Measurements from ENCODE around the gene COL27A1.

Gene COL27A1

GRCh38 chr9:114279693-114280092 lies 124.4 kb downstream of the COL27A1 start:
- no peak for ATAC-seq (ENCODE audit: insufficient read depth, low read depth)

GRCh38 chr9:114280636-114281472 lies 125.5 kb downstream of the COL27A1 start:
- no peak overlapping the region for H3K4me2 ChIP-seq (ENCODE audit: insufficient read depth, low read length)
- H4K20me1 ChIP-seq (ENCODE audit: insufficient read depth, low read length): no peaks in the 10 kb centered on the region; the same call in 1 of the 2 replicates
- H3K9me3 ChIP-seq (ENCODE audit: insufficient read depth, low read length, severe bottlenecking): no peaks in the 10 kb centered on the region
- H3K27ac ChIP-seq (ENCODE audit: low read length): no peak overlapping the region
- TF ChIP-seq EZH2 (IDR thresholded peaks at IDR 0.05; ENCODE audit: borderline replicate concordance, low read depth, low read length, severe bottlenecking) (no peak), CTCF (IDR thresholded peaks at IDR 0.05; ENCODE audit: borderline replicate concordance, extremely low read depth, low read length, poor library complexity, severe bottlenecking) (no peak)
- no peaks in the 10 kb centered on the region for H3K4me1 ChIP-seq (ENCODE audit: insufficient read depth, low read length)
- no peak for DNase-seq
- no peak overlapping the region for H3K4me3 ChIP-seq (ENCODE audit: low read depth in 1 of 2, low read length in 2 of 2)
- no peak for ATAC-seq (ENCODE audit: insufficient read depth, low read depth)
- no peaks in the 10 kb centered on the region for H3K27me3 ChIP-seq (ENCODE audit: insufficient read depth, low read length, poor library complexity)
- H3K79me2 ChIP-seq (ENCODE audit: insufficient read depth, low read length): no peaks in the 10 kb centered on the region
- H3K9ac ChIP-seq (ENCODE audit: low read depth, low read length): no peak overlapping the region
- no peak overlapping the region for H2AFZ ChIP-seq (ENCODE audit: low read depth, low read length)
- no peaks in the 10 kb centered on the region for H3K36me3 ChIP-seq (ENCODE audit: insufficient read depth, low read length)

More at GRCh38 chr9:114279693-114280092, 124.4 kb downstream of the COL27A1 start:
- TF ChIP-seq CTCF (IDR thresholded peaks at IDR 0.05; ENCODE audit: borderline replicate concordance, extremely low read depth, low read length, poor library complexity, severe bottlenecking): no peak
- TF ChIP-seq EZH2 (IDR thresholded peaks at IDR 0.05; ENCODE audit: borderline replicate concordance, low read depth, low read length, severe bottlenecking): no peak
- no peaks in the 10 kb centered on the region for H3K4me1 ChIP-seq (ENCODE audit: insufficient read depth, low read length)
- H3K4me3 ChIP-seq (ENCODE audit: low read depth in 1 of 2, low read length in 2 of 2): no peak overlapping the region
- no peaks in the 10 kb centered on the region for H3K27me3 ChIP-seq (ENCODE audit: insufficient read depth, low read length, poor library complexity)
- H3K27ac ChIP-seq (ENCODE audit: low read length): no peak overlapping the region
- no peak for DNase-seq
- no peaks in the 10 kb centered on the region for H3K79me2 ChIP-seq (ENCODE audit: insufficient read depth, low read length)
- H2AFZ ChIP-seq (ENCODE audit: low read depth, low read length): no peak overlapping the region
- H3K9me3 ChIP-seq (ENCODE audit: insufficient read depth, low read length, severe bottlenecking): no peaks in the 10 kb centered on the region
- H3K36me3 ChIP-seq (ENCODE audit: insufficient read depth, low read length): no peaks in the 10 kb centered on the region
- H3K9ac ChIP-seq (ENCODE audit: low read depth, low read length): no peak overlapping the region
- no peaks in the 10 kb centered on the region; the same call in 1 of the 2 replicates for H4K20me1 ChIP-seq (ENCODE audit: insufficient read depth, low read length)
- H3K4me2 ChIP-seq (ENCODE audit: insufficient read depth, low read length): no peak overlapping the region

- DNase-seq (no peak), ATAC-seq (ENCODE audit: insufficient read depth, low read depth) (no peak)
- H3K9ac ChIP-seq (ENCODE audit: low read depth, low read length): no peak overlapping the region
- H3K4me2 ChIP-seq (ENCODE audit: insufficient read depth, low read length): no peak overlapping the region
- no peak overlapping the region for H3K27ac ChIP-seq (ENCODE audit: low read length)
- no peaks in the 10 kb centered on the region; the same call in 1 of the 2 replicates for H4K20me1 ChIP-seq (ENCODE audit: insufficient read depth, low read length)
- TF ChIP-seq EZH2 (IDR thresholded peaks at IDR 0.05; ENCODE audit: borderline replicate concordance, low read depth, low read length, severe bottlenecking) (no peak), CTCF (IDR thresholded peaks at IDR 0.05; ENCODE audit: borderline replicate concordance, extremely low read depth, low read length, poor library complexity, severe bottlenecking) (no peak)
- H3K4me3 ChIP-seq (ENCODE audit: low read depth in 1 of 2, low read length in 2 of 2): no peak overlapping the region
- H3K79me2 ChIP-seq (ENCODE audit: insufficient read depth, low read length): no peaks in the 10 kb centered on the region
- no peaks in the 10 kb centered on the region for H3K9me3 ChIP-seq (ENCODE audit: insufficient read depth, low read length, severe bottlenecking)
- no peak overlapping the region for H2AFZ ChIP-seq (ENCODE audit: low read depth, low read length)
- no peaks in the 10 kb centered on the region for H3K4me1 ChIP-seq (ENCODE audit: insufficient read depth, low read length)
- no peaks in the 10 kb centered on the region for H3K27me3 ChIP-seq (ENCODE audit: insufficient read depth, low read length, poor library complexity)
- H3K36me3 ChIP-seq (ENCODE audit: insufficient read depth, low read length): no peaks in the 10 kb centered on the region
Observed at GRCh38 chr9:114281473-114282103, 126.3 kb downstream of the COL27A1 start.
